GM18517 (cell line): Measurements from ENCODE around the gene BOC.

Source experiments
- ATAC-seq: cut with Tn5 transposase; IDR thresholded peaks from one replicate; pipeline ENCODE4 v1.9.1; 2021; ENCODE audit warnings: mild to moderate bottlenecking, moderate library complexity; ENCODE audit not compliant: unreplicated experiment

BOC gene

GRCh38 chr3:113265231-113265630 is 53.9 kb downstream of the BOC start:
- no peak for ATAC-seq

GRCh38 chr3:113266738-113267137 is 55.4 kb downstream of the BOC start:
- ATAC-seq, result no peak

- no peak for ATAC-seq
Observed at GRCh38 chr3:113268311-113268710, 57.0 kb downstream of the BOC start.

- no peak for ATAC-seq
Observed at GRCh38 chr3:113268942-113269341, 57.6 kb downstream of the BOC start.

GRCh38 chr3:113269661-113270060 is 58.3 kb downstream of the BOC start:
- no peak for ATAC-seq

GRCh38 chr3:113270068-113270467 is 58.7 kb downstream of the BOC start:
- ATAC-seq, result no peak

GRCh38 chr3:113270786-113271185 is 59.4 kb downstream of the BOC start:
- ATAC-seq, result no peak

GRCh38 chr3:113271189-113271588 is 59.8 kb downstream of the BOC start:
- no peak for ATAC-seq

- ATAC-seq, result no peak
Observed at GRCh38 chr3:113271594-113272384, 60.4 kb downstream of the BOC start.

- ATAC-seq, result no peak
Observed at GRCh38 chr3:113272385-113272779, 61.0 kb downstream of the BOC start.

GRCh38 chr3:113273011-113273410 is 61.7 kb downstream of the BOC start:
- no peak for ATAC-seq

- no peak for ATAC-seq
Observed at GRCh38 chr3:113273604-113274378, 62.4 kb downstream of the BOC start.

GRCh38 chr3:113274425-113275257 is 63.3 kb downstream of the BOC start:
- no peak for ATAC-seq

- no peak for ATAC-seq
Observed at GRCh38 chr3:113275258-113275556, 63.9 kb downstream of the BOC start.

- no peak for ATAC-seq
Observed at GRCh38 chr3:113275583-113275928, 64.2 kb downstream of the BOC start.

GRCh38 chr3:113275929-113276750 is 64.8 kb downstream of the BOC start:
- ATAC-seq, result peak; percentile 78

- no peak for ATAC-seq
Observed at GRCh38 chr3:113276751-113277080, 65.4 kb downstream of the BOC start.

- ATAC-seq, result peak; percentile 56
Observed at GRCh38 chr3:113277414-113277813, 66.1 kb downstream of the BOC start.

- no peak for ATAC-seq
Observed at GRCh38 chr3:113277941-113278598, 66.7 kb downstream of the BOC start.

- ATAC-seq, result no peak
Observed at GRCh38 chr3:113278599-113278955, 67.2 kb downstream of the BOC start.

- no peak for ATAC-seq
Observed at GRCh38 chr3:113279686-113280085, 68.3 kb downstream of the BOC start.
